RWPE1 (cell line): Measurements from ENCODE around the gene SOX5.

ENCODE experiments used
- CTCF ChIA-PET: fragments of 350-600 bp; sonication (Branson Sonifier 250); formaldehyde crosslinking; extraction: SDS; loops from one replicate; lab custom pipeline; 2021; lab: Yijun Ruan, JAX
- POLR2A ChIA-PET: fragments of 400-600 bp; formaldehyde crosslinking; extraction: SDS; loops from one replicate; lab custom pipeline; 2020; ENCODE audit warnings: antibody characterized with exemption; ENCODE audit not compliant: low non-redundant PET; lab: Yijun Ruan, JAX
- DNase-seq: peaks from one replicate; pipeline ENCODE4 v3.0.0; 2012; ENCODE audit warnings: low spot score
- H3K27ac ChIP-seq: fragments of 450-650 bp; 2 replicates; pipeline ENCODE4 v1.5.1; 2017
- TF ChIP-seq, protein P1 (sequence below): fragments of 450-650 bp; conservative IDR thresholded peaks from 2 replicates; pipeline ENCODE4 v1.5.1; 2017; ENCODE audit warnings: low read depth, mild to moderate bottlenecking

SOX5 gene

DNA sequence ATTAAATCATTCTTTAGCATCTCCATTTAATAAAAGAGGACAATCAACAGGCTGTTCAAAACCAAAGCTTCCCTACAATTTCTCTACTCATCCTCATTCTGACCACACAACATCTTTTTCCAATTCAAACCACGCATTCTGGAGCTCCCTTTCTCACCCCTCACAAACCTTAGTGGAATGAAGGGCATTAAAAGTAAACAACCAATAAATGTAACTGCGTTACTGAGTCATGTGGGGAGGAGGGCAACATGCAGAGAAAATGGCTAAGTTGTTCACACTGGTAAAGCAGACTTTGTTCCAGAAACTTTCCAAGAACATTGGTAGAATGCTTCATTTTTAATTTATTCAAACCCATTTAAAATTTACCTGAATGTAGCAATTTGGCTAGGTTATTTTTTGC lies 19.6 kb downstream of the SOX5 start:
- POLR2A ChIA-PET, result no interaction called here
- TF ChIP-seq, protein P1, sequence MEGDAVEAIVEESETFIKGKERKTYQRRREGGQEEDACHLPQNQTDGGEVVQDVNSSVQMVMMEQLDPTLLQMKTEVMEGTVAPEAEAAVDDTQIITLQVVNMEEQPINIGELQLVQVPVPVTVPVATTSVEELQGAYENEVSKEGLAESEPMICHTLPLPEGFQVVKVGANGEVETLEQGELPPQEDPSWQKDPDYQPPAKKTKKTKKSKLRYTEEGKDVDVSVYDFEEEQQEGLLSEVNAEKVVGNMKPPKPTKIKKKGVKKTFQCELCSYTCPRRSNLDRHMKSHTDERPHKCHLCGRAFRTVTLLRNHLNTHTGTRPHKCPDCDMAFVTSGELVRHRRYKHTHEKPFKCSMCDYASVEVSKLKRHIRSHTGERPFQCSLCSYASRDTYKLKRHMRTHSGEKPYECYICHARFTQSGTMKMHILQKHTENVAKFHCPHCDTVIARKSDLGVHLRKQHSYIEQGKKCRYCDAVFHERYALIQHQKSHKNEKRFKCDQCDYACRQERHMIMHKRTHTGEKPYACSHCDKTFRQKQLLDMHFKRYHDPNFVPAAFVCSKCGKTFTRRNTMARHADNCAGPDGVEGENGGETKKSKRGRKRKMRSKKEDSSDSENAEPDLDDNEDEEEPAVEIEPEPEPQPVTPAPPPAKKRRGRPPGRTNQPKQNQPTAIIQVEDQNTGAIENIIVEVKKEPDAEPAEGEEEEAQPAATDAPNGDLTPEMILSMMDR, result no peak
- DNase-seq, result no peak
- H3K27ac ChIP-seq, result no peak overlapping the region
- CTCF ChIA-PET, result no interaction called here

DNA sequence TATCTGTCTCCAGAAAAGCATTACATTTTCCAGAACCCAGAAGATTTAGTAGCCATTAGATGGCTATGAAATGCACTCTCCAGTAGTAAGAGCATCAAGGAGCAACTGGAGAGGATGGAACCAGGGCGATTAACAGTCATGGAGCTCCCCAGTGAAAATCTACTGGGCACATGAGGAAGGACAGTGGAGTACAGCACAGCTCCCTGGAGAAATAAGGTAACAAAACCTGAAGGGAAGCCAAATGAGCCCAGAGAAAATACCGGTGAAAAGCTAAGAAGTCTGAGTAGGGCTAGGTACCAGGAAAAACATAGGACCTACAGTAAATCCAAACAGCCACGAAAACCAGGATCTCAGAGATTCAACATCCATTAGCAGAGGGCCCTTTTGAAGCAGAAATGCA lies 21.6 kb downstream of the SOX5 start:
- DNase-seq, result no peak
- POLR2A ChIA-PET, result no interaction called here
- TF ChIP-seq, protein P1, result no peak
- no peak overlapping the region for H3K27ac ChIP-seq
- CTCF ChIA-PET, result no interaction called here

DNA sequence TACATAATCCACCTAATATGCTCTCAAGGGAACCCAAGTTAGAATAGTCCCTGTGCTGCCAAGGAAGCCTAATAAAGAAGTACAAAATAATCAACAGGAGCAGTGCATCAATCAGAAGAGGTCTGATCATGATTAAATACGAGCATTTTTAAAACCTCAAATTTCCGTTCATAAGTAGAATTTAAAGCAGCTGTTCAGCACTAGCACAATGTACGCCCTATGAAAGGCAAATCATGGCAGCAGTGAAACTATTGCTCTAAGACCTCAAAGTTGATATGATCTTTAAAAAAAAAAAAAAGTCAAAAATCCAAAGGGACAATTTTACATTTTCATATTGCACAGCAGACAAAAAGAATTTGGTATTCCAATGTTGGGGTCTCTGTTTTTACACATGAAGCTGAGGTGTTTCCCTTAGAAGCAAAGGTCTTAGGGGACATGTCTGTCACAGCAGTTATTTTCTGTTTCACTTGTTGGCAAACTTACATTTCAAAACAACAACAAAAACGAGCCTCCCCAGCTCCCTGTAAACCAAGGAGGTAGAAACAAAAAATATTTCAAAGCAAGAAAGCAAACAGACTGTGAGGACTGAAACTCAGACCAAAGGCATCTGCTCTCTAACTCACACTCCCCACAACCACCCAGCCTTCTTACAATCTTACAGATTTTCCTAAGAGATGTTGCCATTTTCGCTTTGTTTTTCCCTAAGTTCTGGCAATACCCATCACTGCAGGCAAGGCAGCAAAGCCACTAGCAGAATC lies 28.2 kb downstream of the SOX5 start:
- H3K27ac ChIP-seq, result no peak overlapping the region
- ChIA-PET CTCF (no interaction called here), POLR2A (no interaction called here)
- TF ChIP-seq, protein P1, result no peak
- DNase-seq, result no peak

DNA sequence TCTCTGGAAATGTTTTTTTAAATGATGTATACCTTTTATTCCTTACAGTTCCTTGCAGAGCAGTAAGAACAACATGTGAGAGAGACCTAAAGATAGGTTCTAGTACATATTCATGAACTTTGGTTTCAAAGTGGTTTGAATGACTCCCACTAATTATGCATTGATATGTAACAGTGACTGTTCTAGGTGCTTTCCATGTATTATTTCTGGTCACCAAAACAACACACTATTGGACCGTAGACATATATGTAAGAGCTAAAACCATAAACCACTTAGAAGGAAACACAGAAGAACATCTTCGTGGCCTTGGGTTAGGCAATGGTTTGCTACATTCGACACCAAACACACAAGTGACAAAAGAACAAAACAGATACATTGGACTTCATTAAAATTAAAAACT lies 37.9 kb downstream of the SOX5 start:
- no peak for DNase-seq
- POLR2A ChIA-PET, result no interaction called here
- no peak overlapping the region for H3K27ac ChIP-seq
- TF ChIP-seq, protein P1, result no peak
- CTCF ChIA-PET, result no interaction called here

DNA sequence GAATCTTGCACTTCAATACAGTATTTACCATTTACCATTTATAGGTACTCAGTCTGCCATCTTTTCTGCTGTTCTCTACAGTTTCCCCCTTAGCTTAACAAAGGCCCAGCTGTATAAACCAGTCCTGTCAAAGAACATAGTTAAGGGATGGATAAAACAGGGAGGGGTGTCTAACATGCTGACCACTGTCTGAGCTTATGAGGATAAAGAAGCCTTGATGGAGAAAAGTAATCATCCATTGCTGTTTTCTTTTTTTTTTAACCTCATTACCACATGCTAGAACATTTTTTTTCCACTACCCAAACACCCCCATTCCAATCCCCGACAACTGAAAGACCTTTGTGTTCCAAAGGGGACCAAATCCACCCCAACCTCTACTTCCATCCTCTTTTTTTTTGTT lies 39.9 kb downstream of the SOX5 start:
- TF ChIP-seq, protein P1, result no peak
- POLR2A ChIA-PET, result interaction anchor here (0.6 kb wide), 1 partner anchor 46 kb away, joined by 3 read pairs; no protein-coding TSS in a partner anchor
- no peak overlapping the region for H3K27ac ChIP-seq
- CTCF ChIA-PET, result interaction anchor here (0.6 to 1.0 kb wide), 2 partner anchors 221 to 1380 kb away, joined by 3 read pairs; no protein-coding TSS in a partner anchor
- no peak for DNase-seq

DNA sequence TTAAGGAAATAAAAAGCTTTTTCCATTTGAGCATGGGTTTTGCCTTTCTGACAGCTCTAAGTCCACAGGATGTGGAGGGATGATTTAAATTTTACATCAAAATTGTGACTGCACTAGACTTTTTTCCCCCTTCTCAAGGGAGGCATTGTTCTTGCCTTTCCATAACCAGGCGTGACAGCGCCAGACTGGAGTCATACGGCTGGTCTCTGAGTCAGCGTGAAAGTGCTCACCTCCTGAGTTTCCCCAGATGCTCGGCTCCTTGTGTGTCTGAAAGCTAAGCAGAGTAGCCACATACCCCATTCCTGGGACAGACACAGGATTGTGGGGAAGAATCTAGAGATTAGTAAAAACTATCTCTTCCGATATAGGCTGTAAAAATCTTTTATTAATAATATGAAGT lies 43.1 kb downstream of the SOX5 start:
- H3K27ac ChIP-seq, result no peak overlapping the region
- ChIA-PET POLR2A (no interaction called here), CTCF (no interaction called here)
- peak; percentile 1 for DNase-seq
- TF ChIP-seq, protein P1, result no peak
